K562 (cell line): Measurements from ENCODE around the gene RHOT1. TPM values are rescaled to one million over a fixed set of nuclear protein-coding genes. Genes with fewer than 3 reads are reported as not detected.

Source experiments
- CHD4 ChIP-seq: fragments of 200-600 bp; sonication (generic); IDR thresholded peaks from 3 replicates; pipeline ENCODE4 v1.6.1; 2012; ENCODE audit warnings: low read depth, mild to moderate bottlenecking, mixed read lengths, low read length, inconsistent platforms; ENCODE audit not compliant: insufficient read depth, insufficient replicate concordance, poor library complexity, severe bottlenecking
- NFE2 ChIP-seq: IDR thresholded peaks from 2 replicates; pipeline ENCODE4 v1.6.1; 2014; ENCODE audit warnings: antibody characterized with exemption, low read depth
- RBM15 ChIP-seq: fragments of 200-400 bp; formaldehyde crosslinking; IDR thresholded peaks from 2 replicates; pipeline ENCODE4 v1.6.1; 2018; ENCODE audit warnings: mild to moderate bottlenecking, low read length, moderate library complexity; ENCODE audit not compliant: insufficient read depth
- polyA plus RNA-seq, 8 experiments: library from polyadenylated mRNA; depleted of rRNA in 4 of 8; stranded (reverse) in 5 of 8; unstranded in 3 of 8; fragments of >200 nt; fragmentation: Nextera tagmentation in 2 of 8; fragmentation: Illumina TruSeq in 1 of 8; extraction: Ambion mirVana in 2 of 8; extraction: Trizol in 1 of 8; gene quantifications; 2 replicates each; pipeline versions ENCODE4 v1.2.1 to v1.2.3, GENCODE V29; 2011 to 2014; ENCODE audit warnings: inconsistent platforms in 1 of 8, missing spikeins in 1 of 8
- total RNA-seq, 7 experiments: library from RNA; depleted of rRNA in 6 of 7; stranded (reverse); fragments of >200 nt in 6 of 7; fragmentation: Illumina TruSeq in 2 of 7; extraction: Trizol in 2 of 7; gene quantifications; 2 replicates each; pipeline versions ENCODE4 v1.2.1 to v1.2.3, GENCODE V29; 2011 to 2021; ENCODE audit warnings: low replicate concordance in 1 of 7
- TF ChIP-seq, protein P1 (sequence below), 2 experiments: IDR thresholded peaks; 2 replicates each; pipeline ENCODE4 v1.6.1; 2012; ENCODE audit warnings: improper control_type of control experiment in 2 of 2, low read depth in 2 of 2, low read length in 2 of 2, borderline replicate concordance in 1 of 2
- TF ChIP-seq, protein P2 (sequence below): fragments of 200-800 bp; sonication (Bioruptor generic); IDR thresholded peaks from 2 replicates; pipeline ENCODE4 v1.6.1; 2017; ENCODE audit warnings: missing genetic modification characterization, missing compliant biosample characterization

RHOT1 gene
- total and polyA plus RNA-seq, 9 of the 15 experiments (the other 6 are each of a cell fraction or from before 2014, with no cell fraction given) = 23.0 to 101 (median 32.2) TPM

DNA sequence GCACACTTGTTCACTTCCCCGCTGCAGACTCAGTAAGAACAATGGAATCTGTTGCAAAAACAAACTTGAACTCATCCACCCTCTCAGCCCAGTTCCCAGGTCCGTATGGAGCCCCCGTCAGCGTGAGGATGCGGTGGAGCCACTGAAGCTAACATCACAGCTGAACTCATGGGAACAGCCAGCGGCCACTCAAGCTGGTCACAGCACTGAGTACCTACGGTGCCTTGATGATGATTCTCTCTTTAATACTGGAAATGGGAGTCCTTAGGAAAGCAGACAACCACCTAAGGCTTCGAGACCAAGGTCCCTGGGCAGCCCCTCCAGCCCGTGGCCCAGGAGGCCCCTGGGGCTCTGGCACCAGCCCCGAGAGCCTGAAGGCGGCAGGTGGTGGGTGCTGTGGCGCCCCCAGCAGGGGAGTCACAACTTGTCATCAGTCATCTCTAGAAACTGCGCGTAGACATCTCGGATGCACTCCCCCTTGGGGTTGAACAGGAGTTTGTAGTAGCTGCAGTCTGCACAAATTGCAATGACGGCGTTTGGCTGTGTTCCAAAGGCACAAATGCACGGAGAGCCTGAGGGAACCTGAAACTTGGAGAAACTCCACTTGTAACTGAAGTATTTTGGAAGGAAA is 31.0 kb upstream of the RHOT1 start (continued):
- no peak for TF ChIP-seq NFE2
- no peak for TF ChIP-seq RBM15
- TF ChIP-seq, protein P1, sequence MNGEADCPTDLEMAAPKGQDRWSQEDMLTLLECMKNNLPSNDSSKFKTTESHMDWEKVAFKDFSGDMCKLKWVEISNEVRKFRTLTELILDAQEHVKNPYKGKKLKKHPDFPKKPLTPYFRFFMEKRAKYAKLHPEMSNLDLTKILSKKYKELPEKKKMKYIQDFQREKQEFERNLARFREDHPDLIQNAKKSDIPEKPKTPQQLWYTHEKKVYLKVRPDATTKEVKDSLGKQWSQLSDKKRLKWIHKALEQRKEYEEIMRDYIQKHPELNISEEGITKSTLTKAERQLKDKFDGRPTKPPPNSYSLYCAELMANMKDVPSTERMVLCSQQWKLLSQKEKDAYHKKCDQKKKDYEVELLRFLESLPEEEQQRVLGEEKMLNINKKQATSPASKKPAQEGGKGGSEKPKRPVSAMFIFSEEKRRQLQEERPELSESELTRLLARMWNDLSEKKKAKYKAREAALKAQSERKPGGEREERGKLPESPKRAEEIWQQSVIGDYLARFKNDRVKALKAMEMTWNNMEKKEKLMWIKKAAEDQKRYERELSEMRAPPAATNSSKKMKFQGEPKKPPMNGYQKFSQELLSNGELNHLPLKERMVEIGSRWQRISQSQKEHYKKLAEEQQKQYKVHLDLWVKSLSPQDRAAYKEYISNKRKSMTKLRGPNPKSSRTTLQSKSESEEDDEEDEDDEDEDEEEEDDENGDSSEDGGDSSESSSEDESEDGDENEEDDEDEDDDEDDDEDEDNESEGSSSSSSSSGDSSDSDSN (IDR thresholded peaks at IDR 0.05; ENCODE audit: borderline replicate concordance in 1 of 2, low read depth in 2 of 2, low read length in 2 of 2) = 0 out of 4 replicates have a peak, but pooled peaks of 1 of the 2 experiments have one; percentile 23
- TF ChIP-seq CHD4 = peak; percentile 30
- TF ChIP-seq, protein P2, sequence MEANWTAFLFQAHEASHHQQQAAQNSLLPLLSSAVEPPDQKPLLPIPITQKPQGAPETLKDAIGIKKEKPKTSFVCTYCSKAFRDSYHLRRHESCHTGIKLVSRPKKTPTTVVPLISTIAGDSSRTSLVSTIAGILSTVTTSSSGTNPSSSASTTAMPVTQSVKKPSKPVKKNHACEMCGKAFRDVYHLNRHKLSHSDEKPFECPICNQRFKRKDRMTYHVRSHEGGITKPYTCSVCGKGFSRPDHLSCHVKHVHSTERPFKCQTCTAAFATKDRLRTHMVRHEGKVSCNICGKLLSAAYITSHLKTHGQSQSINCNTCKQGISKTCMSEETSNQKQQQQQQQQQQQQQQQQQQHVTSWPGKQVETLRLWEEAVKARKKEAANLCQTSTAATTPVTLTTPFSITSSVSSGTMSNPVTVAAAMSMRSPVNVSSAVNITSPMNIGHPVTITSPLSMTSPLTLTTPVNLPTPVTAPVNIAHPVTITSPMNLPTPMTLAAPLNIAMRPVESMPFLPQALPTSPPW (CRISPR knock-in tag) = 0 out of 2 replicates have a peak, but pooled peaks have one; percentile 24
